Measurements from ENCODE around the gene ADGRB3.

GRCh38 chr6:68724060-68724459, 89.0 kb downstream of the ADGRB3 start:
- TF ChIP-seq CTCF (IDR thresholded peaks at IDR 0.05; ENCODE audit: extremely low read depth in 1 of 2, insufficient read depth in 1 of 2, low read depth in 1 of 2, low read length in 2 of 2): no peak
- TF ChIP-seq POLR2A (IDR thresholded peaks at IDR 0.05; ENCODE audit: low read depth, low read length): no peak
- no peak for TF ChIP-seq MAX (IDR thresholded peaks at IDR 0.05; ENCODE audit: insufficient read depth, insufficient read length)
- TF ChIP-seq JUN (IDR thresholded peaks at IDR 0.05; ENCODE audit: borderline replicate concordance, insufficient read depth, insufficient read length, low read depth): no peak
- TF ChIP-seq MYC (IDR thresholded peaks at IDR 0.05; ENCODE audit: low read depth, low read length): no peak
- TF ChIP-seq EZH2 (IDR thresholded peaks at IDR 0.05; ENCODE audit: borderline replicate concordance, low read depth, low read length, severe bottlenecking): no peak
